ENCODE data around the gene ZIC5.

ZIC5 gene

GRCh38 chr13:99987154-99988019, 15.8 kb upstream of the ZIC5 start:
- DNase-seq, result no peak
- ATAC-seq, result no peak

- DNase-seq (no peak), ATAC-seq (no peak)
Observed at GRCh38 chr13:99986741-99987140, 15.2 kb upstream of the ZIC5 start.

DNA sequence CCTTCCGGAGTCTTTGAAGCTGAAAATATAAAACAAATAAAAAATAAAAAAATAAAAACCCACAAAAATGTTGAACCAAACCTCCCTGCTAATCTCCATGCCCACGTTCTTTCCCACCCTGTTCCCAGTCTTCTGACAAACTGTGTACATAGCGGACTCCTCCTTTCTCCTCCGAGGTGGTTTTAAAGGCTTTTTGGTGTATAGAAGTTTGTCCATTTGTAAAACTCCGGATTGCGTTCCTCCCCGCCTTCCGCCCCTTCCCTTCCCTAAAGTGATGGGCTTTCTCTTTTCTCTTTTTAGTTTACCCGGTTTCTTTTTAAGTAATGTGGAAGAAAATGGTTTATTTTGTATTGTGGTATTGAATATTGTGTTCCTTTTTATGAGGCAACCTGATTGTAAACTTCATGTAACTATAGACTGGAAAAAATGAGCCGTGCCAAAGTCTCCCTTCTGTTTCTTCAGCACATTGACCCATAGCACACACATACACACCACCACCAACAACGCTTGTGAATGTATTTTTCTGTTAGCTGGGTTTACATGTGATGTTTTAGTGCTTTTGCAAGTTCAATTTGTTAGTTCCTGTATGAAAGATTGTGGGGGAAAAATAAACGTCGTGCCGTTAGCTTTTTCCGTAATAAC, 14.4 kb upstream of the ZIC5 start:
- ATAC-seq (no peak), DNase-seq (no peak)

- DNase-seq (peak; percentile 25), ATAC-seq (no peak)
Observed at GRCh38 chr13:99985241-99985874, 13.8 kb upstream of the ZIC5 start.

DNA sequence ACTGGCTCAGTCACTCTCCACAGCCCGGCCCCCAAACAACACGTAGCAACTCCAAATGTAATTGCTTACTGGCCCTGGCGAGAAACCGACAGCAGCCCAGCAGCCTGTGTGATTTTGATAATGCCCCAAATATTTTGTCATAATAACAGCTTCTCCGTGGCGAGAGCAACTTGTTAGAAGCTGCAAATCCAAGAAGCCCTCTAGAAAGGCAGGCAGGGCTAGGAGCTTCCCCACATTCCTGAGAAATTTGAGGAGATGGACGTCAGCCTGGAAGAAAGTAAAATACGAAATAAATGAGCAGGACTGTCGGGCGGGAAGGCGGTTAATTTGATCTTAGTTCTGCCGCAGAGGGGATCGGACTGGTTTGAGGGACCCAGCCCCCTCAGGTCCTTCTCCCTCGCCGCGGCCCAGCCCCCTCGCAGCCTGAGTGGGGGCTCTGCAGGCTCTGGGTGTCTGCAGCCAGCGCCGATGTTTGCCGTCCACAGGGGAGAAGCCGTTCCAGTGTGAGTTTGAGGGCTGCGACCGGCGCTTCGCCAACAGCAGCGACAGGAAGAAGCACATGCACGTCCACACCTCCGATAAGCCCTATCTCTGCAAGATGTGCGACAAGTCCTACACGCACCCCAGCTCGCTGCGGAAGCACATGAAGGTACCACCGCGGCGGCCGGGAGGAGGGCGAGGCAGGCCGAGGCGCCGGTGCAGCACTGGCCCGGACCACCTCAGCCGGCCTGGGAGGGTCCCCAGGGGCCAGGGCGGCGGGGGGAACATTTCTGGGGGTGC, 13.1 kb upstream of the ZIC5 start:
- ATAC-seq (no peak), DNase-seq (no peak)

DNA sequence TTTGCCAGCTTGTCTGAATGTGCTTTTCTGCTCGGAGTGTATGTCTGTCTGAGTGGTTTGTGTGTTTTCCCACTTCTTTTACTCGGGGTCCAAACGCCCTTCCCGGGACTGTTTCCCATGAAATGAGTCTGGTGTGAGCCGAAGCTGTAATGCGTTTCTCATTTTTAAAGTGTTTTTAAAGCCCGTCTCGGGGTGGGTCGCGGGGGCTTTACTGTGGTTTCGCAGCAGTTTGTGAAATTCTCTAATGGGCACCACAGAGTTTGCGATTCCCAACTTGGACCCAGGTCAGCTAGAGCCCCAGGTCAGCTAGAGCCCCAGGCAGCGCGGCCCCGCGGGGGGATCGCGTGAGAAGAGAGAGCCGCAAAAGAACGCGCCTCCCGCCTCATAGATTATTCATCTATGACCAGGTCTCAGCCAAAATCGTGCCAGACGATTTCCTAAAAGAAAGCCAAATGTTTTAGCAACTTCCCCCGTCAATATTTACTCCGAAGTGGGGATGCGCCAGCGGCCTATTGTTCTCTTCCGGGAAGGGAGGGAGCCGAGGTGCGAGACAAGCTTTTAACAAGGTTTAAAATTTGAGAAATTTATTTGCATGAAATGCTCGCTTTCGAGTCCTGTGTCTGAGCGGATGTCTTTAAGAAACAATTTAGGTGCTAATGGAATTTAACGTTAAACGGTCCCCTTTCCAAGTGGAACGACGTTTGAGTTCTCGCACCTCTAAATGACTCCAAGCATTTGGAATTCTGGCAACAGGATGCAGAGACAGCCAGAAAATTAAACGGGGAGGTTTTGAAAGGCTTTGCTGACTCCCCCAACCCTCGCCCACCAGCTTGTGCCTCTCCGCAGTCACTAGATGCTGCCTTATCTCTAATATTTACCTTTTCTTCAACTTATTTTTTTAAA, 12.2 kb upstream of the ZIC5 start:
- ATAC-seq, result no peak
- DNase-seq, result no peak

DNA sequence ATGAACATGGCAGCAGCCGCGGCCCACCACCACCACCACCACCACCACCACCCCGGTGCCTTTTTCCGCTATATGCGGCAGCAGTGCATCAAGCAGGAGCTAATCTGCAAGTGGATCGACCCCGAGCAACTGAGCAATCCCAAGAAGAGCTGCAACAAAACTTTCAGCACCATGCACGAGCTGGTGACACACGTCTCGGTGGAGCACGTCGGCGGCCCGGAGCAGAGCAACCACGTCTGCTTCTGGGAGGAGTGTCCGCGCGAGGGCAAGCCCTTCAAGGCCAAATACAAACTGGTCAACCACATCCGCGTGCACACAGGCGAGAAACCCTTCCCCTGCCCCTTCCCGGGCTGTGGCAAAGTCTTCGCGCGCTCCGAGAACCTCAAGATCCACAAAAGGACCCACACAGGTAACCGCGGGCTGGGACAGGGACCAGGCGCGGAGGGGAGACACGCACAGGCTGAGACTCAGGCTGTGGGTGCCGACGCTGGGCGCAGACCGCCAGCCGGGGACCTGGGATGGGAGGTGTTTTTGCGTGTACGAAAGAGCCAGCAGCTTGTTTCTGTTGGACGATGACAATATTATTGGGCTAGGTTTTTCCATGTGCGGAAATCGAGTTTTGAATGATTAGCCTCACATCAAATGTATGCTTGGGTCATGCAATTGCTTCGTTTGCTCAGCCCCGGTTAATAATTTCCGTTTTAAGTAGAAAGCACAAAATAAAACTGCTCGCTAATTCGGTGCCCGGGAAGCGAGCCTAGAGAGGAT, 11.3 kb upstream of the ZIC5 start:
- DNase-seq (no peak), ATAC-seq (no peak)

DNA sequence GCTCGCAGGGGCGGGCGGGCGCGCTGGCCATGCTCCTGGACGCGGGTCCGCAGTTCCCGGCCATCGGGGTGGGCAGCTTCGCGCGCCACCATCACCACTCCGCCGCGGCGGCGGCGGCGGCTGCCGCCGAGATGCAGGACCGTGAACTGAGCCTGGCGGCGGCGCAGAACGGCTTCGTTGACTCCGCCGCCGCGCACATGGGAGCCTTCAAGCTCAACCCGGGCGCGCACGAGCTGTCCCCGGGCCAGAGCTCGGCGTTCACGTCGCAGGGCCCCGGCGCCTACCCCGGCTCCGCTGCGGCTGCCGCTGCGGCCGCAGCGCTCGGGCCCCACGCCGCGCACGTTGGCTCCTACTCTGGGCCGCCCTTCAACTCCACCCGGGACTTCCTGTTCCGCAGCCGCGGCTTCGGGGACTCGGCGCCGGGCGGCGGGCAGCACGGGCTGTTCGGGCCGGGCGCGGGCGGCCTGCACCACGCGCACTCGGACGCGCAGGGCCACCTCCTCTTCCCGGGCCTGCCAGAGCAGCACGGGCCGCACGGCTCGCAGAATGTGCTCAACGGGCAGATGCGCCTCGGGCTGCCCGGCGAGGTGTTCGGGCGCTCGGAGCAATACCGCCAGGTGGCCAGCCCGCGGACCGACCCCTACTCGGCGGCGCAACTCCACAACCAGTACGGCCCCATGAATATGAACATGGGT, 10.6 kb upstream of the ZIC5 start:
- DNase-seq, result peak; percentile 13
- peak; percentile 2 for ATAC-seq

- ATAC-seq (no peak), DNase-seq (no peak)
Observed at GRCh38 chr13:99981735-99982035, 10.1 kb upstream of the ZIC5 start, which contains the start of gene ZIC2. ZIC2 (plus strand) TSS chr13:99981784; CDS start chr13:99982065, 281 bp downstream.

- ATAC-seq, result no peak
- no peak for DNase-seq
Observed at GRCh38 chr13:99980824-99981734, 9.5 kb upstream of the ZIC5 start.

GRCh38 chr13:99980201-99980823, 8.7 kb upstream of the ZIC5 start:
- DNase-seq, result peak; percentile 69
- ATAC-seq, result peak; percentile 70

DNA sequence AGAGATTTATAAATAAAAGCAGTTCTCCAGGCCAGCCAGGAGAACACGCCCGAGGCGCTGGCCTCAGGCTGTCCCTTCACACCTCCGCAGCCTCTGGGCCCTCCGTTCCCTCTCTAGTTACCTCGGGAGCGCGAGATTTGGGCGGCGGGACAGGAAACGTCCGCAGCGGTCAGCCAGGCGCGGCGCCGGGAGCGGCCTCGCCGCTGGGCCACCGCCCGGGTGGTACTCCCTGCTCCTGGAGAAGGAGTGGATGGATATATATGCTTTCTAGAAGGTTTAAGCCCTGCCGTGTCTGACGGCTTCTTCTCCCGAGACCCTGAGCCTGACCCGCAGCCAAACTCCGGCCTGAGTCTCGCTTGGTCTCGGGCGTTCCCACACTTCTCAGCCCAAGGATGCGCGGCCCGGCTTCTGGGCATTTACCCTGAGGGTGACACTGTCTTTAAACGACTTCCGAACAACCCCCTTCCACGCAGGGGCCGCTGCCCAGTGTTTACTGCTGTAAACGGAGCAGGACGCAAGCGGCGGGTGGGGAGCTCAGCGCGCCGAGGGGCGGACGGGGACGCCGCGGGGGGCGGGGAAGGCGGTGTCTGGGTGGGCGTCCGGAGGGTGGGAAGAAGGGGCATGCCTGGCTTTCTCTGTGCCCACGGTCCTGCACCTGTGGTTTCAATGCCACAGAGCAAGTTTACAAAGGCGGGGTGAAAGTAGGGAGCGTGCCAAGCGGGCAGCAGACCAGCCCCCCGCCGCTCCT, 8.1 kb upstream of the ZIC5 start:
- ATAC-seq (no peak), DNase-seq (no peak)

- DNase-seq, result no peak
- no peak for ATAC-seq
Observed at GRCh38 chr13:99978799-99979452, 7.4 kb upstream of the ZIC5 start.

- DNase-seq (no peak), ATAC-seq (no peak)
Observed at GRCh38 chr13:99977912-99978798, 6.6 kb upstream of the ZIC5 start.

DNA sequence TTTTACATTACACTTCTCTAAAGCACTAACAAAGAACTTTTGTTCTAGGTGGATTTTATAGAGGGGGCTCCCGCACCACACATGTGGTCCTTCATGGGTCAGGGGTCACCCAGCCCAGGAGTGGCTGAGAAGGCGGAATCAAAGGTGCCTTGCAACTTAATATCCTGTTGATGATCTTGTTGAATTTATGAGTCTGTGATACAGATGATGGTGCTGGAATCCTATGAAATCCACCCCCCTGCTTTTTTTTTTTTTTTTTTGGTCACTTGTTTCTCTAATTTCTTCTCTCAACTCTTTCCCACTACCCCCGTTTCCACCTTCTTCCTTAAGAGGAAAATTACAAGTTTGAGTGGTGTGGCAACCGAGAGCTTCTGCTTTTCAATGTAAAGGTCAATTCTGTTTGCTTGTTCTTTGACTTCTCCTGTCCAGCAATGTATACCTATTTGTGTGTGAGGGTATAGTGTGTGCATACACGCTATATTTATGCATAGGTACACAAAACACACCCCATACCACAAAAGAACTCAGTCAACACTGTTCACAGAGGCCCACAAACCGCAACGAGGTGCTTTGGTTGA, 5.9 kb upstream of the ZIC5 start:
- ATAC-seq (no peak), DNase-seq (no peak)

GRCh38 chr13:99976575-99976974, 5.0 kb upstream of the ZIC5 start:
- ATAC-seq, result no peak

More at GRCh38 chr13:99976575-99976974, 5.0 kb upstream of the ZIC5 start:
- DNase-seq, result no peak

Measured in stimulated activated naive CD8-positive, alpha-beta T cell treated with anti-CD3 and anti-CD28 coated beads, Interleukin-15, Interleukin-2, amounts not matched to agents 100 U/mL and 50 U/mL, for 24 hours (primary cell).